ENCODE measurements around the gene NOS2. TPM values are rescaled to one million over a fixed set of nuclear protein-coding genes. Genes with fewer than 3 reads are reported as not detected.
"Not testable (repeated sequence)": the region's sequence is repeated elsewhere in the genome, so short reads cannot be mapped to it uniquely, and the experiment has no call there.

NOS2 gene
- total RNA-seq, 2 donors from 2014 or later: 0.11 to 0.20 TPM

GRCh38 chr17:27762527-27763305, 37.6 kb downstream of the NOS2 start:
- TF ChIP-seq CTCF (IDR thresholded peaks at IDR 0.05): no peak
- no peak overlapping the region for H3K4me3 ChIP-seq
- no peaks in the 10 kb centered on the region for H3K9me3 ChIP-seq
- no peaks in the 10 kb centered on the region for H3K4me1 ChIP-seq
- no peaks in the 10 kb centered on the region for H3K27me3 ChIP-seq
- DNase-seq (ENCODE audit: low spot score): no peak
- no peak overlapping the region for H3K27ac ChIP-seq
- no peaks in the 10 kb centered on the region for H3K36me3 ChIP-seq

GRCh38 chr17:27760931-27761330, 39.4 kb downstream of the NOS2 start:
- not testable (repeated sequence) for H3K4me1 ChIP-seq; H3K27ac ChIP-seq; H3K4me3 ChIP-seq; H3K36me3 ChIP-seq; DNase-seq (ENCODE audit: low spot score); H3K27me3 ChIP-seq; H3K9me3 ChIP-seq

GRCh38 chr17:27760069-27760885, 40.1 kb downstream of the NOS2 start:
- peak; percentile 95 for TF ChIP-seq CTCF (IDR thresholded peaks at IDR 0.05)
- DNase-seq (ENCODE audit: low spot score): peak; percentile 67
- no peaks in the 10 kb centered on the region for H3K4me1 ChIP-seq
- H3K4me3 ChIP-seq: no peak overlapping the region
- H3K27ac ChIP-seq: no peak overlapping the region
- no peaks in the 10 kb centered on the region for H3K27me3 ChIP-seq
- no peaks in the 10 kb centered on the region for H3K9me3 ChIP-seq
- no peaks in the 10 kb centered on the region for H3K36me3 ChIP-seq

GRCh38 chr17:27759528-27759927, 40.8 kb downstream of the NOS2 start:
- H3K36me3 ChIP-seq: no peaks in the 10 kb centered on the region
- DNase-seq (ENCODE audit: low spot score): no peak
- no peaks in the 10 kb centered on the region for H3K4me1 ChIP-seq
- no peaks in the 10 kb centered on the region for H3K9me3 ChIP-seq
- H3K27me3 ChIP-seq: no peaks in the 10 kb centered on the region
- no peak overlapping the region for H3K4me3 ChIP-seq
- no peak for TF ChIP-seq CTCF (IDR thresholded peaks at IDR 0.05)
- no peak overlapping the region for H3K27ac ChIP-seq

GRCh38 chr17:27756467-27757371, 43.6 kb downstream of the NOS2 start:
- no peaks in the 10 kb centered on the region for H3K4me1 ChIP-seq
- no peaks in the 10 kb centered on the region for H3K36me3 ChIP-seq
- TF ChIP-seq CTCF (IDR thresholded peaks at IDR 0.05): peak; percentile 76 to 91
- H3K27me3 ChIP-seq: no peaks in the 10 kb centered on the region
- H3K4me3 ChIP-seq: no peak overlapping the region
- no peak overlapping the region for H3K27ac ChIP-seq
- no peaks in the 10 kb centered on the region for H3K9me3 ChIP-seq
- DNase-seq (ENCODE audit: low spot score): no peak
